ENCODE data around the gene REEP1.

Gene REEP1

DNA sequence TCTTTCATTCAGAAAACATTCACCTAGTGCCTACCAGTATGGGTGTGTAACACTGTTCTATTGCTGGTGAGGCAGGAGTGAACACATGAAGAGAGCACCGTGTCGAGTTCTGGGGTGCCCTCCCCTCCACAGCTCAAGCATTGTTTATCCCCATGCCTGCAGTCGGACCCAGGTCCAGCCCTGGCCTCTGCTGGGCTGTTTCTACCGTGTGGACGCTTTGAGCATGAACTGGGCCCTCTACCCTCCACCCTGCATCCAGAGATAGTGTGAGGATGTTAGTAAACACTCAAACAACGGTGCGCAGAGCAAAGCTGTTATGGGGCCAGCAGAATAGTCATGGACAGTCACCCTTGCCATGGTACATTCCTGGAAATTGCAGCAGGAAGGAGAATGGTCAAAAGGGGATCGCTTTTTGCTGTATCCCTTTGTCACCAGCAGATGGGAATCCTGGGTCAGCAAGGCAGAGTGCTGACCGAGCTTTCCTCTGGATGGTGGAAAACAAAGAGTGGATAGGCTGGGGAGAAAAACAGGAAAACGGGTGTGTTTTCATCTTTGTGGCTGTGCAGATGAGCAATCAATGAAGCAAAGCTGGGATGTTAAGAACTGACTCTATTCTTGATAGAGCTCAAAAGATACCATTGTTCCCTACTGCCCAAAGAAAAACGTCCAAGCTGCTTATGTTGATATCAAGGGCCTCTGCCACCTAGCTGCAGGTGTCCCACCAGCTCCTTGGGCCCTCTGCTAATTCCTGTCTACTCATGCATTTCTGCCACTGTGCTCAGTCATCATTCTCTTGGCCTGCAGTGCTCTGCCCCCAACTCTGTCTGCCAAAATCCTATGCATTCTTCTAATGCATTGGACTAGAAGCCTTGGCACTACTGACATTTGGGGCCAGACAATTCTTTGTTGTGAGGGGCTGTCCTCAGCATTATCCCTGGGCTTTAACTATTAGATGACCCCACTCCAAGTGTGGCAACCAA lies 38.7 kb downstream of the REEP1 start:
- ChIA-PET POLR2A (no interaction called here), CTCF (interaction anchor here (1.5 kb wide), 1 partner anchor 74 kb away, joined by 4 read pairs; no protein-coding TSS in a partner anchor)
- no peak for DNase-seq (ENCODE audit: low read depth, low spot score)
- TF ChIP-seq, protein P1, sequence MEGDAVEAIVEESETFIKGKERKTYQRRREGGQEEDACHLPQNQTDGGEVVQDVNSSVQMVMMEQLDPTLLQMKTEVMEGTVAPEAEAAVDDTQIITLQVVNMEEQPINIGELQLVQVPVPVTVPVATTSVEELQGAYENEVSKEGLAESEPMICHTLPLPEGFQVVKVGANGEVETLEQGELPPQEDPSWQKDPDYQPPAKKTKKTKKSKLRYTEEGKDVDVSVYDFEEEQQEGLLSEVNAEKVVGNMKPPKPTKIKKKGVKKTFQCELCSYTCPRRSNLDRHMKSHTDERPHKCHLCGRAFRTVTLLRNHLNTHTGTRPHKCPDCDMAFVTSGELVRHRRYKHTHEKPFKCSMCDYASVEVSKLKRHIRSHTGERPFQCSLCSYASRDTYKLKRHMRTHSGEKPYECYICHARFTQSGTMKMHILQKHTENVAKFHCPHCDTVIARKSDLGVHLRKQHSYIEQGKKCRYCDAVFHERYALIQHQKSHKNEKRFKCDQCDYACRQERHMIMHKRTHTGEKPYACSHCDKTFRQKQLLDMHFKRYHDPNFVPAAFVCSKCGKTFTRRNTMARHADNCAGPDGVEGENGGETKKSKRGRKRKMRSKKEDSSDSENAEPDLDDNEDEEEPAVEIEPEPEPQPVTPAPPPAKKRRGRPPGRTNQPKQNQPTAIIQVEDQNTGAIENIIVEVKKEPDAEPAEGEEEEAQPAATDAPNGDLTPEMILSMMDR (IDR thresholded peaks at IDR 0.05; ENCODE audit: insufficient read depth, low read length, missing control alignments): no peak
- no peak overlapping the region for H3K4me3 ChIP-seq (ENCODE audit: low read depth, low read length)

DNA sequence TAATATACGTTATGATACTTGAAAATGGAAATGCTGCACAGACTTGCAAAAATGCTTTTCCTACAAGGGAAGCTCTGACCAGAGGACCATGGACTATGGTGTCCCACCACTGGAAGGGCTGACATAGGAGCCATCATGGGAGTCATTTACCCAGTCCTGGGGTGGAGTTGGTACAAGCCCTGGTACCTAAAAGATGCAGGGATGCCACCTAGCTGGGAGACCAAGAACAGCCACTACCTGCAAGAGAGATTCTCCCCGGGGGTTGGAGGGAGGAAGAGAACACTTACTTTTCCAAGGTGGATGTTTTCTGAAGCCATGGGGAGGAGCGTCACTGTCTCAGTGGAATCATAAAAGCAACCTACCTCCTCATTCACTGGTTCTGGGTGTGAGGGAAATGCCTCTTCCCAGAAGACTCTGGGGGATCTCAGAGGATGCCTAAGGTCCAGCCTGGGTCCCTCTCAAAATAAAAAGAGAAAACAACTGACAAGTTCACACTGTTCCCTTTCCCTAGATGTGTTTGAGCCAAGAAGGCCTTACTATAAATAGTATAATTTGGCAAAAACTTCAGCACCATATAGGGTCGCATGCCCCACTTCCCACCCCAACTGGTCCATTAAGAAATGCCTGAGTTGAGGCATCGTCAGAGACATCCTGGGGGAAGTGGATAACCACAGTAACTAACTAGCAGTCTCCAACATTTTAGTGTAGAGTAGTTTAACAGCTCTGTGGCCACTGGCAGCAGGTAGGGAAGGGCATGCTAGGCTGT lies 39.9 kb downstream of the REEP1 start:
- no peak overlapping the region for H3K4me3 ChIP-seq (ENCODE audit: low read depth, low read length)
- CTCF ChIA-PET: no interaction called here
- TF ChIP-seq, protein P1 (IDR thresholded peaks at IDR 0.05; ENCODE audit: insufficient read depth, low read length, missing control alignments): no peak
- DNase-seq (ENCODE audit: low read depth, low spot score): no peak
- POLR2A ChIA-PET: no interaction called here

DNA sequence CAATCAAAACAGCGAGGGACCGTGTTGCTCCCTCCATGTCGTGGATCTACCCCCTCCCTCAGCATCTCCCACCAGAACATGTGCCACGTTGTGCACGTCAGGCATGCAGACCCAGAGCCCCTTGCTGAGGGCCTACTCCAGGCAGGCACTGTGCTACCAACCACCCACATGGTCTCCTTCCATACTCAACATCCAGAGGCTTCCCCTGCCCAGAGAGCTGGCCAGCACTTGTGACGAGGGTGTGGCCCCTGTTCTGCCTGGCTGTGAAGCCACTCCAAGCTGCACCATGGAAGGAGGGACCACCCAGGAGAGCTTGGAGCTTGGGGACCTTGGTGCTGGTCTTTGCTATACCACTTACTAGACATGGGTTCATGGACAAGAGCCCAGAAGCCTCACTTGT lies 40.5 kb downstream of the REEP1 start:
- no peak overlapping the region for H3K4me3 ChIP-seq (ENCODE audit: low read depth, low read length)
- CTCF ChIA-PET: no interaction called here
- TF ChIP-seq, protein P1 (IDR thresholded peaks at IDR 0.05; ENCODE audit: insufficient read depth, low read length, missing control alignments): no peak
- POLR2A ChIA-PET: no interaction called here
- DNase-seq (ENCODE audit: low read depth, low spot score): no peak

DNA sequence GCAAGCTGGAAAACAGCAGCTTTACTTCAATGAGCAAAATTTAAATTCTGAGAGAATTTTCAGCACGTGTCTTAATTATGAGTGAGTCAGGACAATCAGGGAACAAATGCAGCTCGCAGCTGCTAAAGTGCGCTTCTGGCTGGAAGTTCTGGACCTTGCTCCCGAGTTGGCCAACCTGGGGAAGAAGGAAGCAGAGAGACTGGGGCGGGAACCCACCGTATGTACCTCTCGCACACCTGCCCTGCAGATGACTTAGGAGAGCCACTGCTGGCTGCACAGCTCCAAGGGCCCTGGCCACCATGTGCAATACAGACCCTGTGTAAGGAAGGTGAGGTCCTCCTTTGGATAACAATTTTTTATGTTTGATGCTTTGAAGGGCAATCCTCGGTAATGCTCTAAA lies 42.4 kb downstream of the REEP1 start:
- H3K4me3 ChIP-seq (ENCODE audit: low read depth, low read length): no peak overlapping the region
- TF ChIP-seq, protein P1 (IDR thresholded peaks at IDR 0.05; ENCODE audit: insufficient read depth, low read length, missing control alignments): no peak
- no peak for DNase-seq (ENCODE audit: low read depth, low spot score)
- ChIA-PET CTCF (no interaction called here), POLR2A (no interaction called here)

DNA sequence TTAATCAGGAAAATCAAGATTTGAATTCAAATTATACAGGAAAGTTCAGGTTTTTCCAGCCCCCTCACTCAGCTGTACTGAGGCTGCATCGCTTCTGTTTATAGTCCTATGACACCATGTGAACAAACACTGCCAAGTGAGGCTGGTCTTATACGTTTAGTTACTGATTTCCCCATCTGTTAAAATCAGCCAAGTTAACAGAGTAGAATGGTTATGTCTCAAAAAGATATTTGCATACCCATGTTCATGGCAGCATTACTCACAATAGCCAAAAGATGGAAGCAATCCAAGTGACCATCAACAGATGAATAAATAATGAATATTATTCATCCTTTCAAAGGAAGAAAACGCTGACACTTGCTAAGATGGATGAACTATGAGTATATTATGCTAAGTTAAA lies 43.8 kb downstream of the REEP1 start:
- DNase-seq (ENCODE audit: low read depth, low spot score): no peak
- ChIA-PET POLR2A (no interaction called here), CTCF (no interaction called here)
- TF ChIP-seq, protein P1 (IDR thresholded peaks at IDR 0.05; ENCODE audit: insufficient read depth, low read length, missing control alignments): no peak
- no peak overlapping the region for H3K4me3 ChIP-seq (ENCODE audit: low read depth, low read length)
